Liver (tissue), 3 donors: ENCODE measurements around the gene MYO18A.

ENCODE experiments used
- GABPA ChIP-seq, 2 donors: IDR thresholded peaks in 1 of 2; conservative IDR thresholded peaks in 1 of 2; 2 replicates each; pipeline ENCODE4 v1.6.1; 2016; ENCODE audit warnings: antibody characterized with exemption in 2 of 2, mild to moderate bottlenecking in 1 of 2, moderate library complexity in 1 of 2
- JUND ChIP-seq, 2 donors: IDR thresholded peaks; 2 replicates each; pipeline ENCODE4 v1.6.1; 2016; ENCODE audit warnings: antibody characterized with exemption in 2 of 2
- SP1 ChIP-seq: IDR thresholded peaks from 2 replicates; pipeline ENCODE4 v1.6.1; 2018; ENCODE audit warnings: antibody characterized with exemption, mild to moderate bottlenecking
- TAF1 ChIP-seq: conservative IDR thresholded peaks from 2 replicates; pipeline ENCODE4 v1.6.1; 2016; ENCODE audit warnings: antibody characterized with exemption, mild to moderate bottlenecking
- TF ChIP-seq, protein P1 (sequence below): fragments of 150-350 bp; IDR thresholded peaks from 2 replicates; pipeline ENCODE4 v1.5.1; 2017; ENCODE audit warnings: improper control_type of control experiment, low read depth, low read length; ENCODE audit not compliant: missing input control
- TF ChIP-seq, protein P2 (sequence below): IDR thresholded peaks from 2 replicates; pipeline ENCODE4 v1.6.1; 2016; ENCODE audit warnings: antibody characterized with exemption
- TF ChIP-seq, protein P3 (sequence below): IDR thresholded peaks from 2 replicates; pipeline ENCODE4 v1.6.1; 2016; ENCODE audit warnings: antibody characterized with exemption
- donor health status: healthy.
- donor health status: healthy.

DNA sequence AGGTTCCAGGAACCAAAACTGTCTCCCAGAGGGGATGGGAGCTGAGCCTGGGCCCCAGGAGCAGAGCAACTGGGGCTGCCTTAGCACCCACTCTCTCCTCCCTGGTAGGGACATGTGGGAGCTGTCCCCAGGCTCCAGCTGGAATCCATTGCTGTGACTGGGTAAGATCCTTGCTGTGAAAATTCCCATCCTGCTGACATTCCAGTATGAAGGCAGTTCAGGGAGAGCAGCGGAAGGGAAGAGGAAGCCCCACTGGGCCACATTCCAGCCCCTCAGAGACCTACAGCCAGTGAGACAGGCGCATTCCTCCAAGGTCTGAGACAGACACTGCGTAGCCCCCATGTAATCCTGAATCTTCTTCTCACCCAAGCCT, 24.2 kb downstream of the MYO18A start:
- TF ChIP-seq SP1 (peak; percentile 6), TAF1 (no peak), GABPA (IDR thresholded peaks at IDR 0.05 in 1 of 2, conservative IDR thresholded peaks at IDR 0.05 in 1 of 2) (no peak), JUND (IDR thresholded peaks at IDR 0.05) (no peak)
- TF ChIP-seq, protein P1, sequence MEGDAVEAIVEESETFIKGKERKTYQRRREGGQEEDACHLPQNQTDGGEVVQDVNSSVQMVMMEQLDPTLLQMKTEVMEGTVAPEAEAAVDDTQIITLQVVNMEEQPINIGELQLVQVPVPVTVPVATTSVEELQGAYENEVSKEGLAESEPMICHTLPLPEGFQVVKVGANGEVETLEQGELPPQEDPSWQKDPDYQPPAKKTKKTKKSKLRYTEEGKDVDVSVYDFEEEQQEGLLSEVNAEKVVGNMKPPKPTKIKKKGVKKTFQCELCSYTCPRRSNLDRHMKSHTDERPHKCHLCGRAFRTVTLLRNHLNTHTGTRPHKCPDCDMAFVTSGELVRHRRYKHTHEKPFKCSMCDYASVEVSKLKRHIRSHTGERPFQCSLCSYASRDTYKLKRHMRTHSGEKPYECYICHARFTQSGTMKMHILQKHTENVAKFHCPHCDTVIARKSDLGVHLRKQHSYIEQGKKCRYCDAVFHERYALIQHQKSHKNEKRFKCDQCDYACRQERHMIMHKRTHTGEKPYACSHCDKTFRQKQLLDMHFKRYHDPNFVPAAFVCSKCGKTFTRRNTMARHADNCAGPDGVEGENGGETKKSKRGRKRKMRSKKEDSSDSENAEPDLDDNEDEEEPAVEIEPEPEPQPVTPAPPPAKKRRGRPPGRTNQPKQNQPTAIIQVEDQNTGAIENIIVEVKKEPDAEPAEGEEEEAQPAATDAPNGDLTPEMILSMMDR: no peak
- TF ChIP-seq, protein P2, sequence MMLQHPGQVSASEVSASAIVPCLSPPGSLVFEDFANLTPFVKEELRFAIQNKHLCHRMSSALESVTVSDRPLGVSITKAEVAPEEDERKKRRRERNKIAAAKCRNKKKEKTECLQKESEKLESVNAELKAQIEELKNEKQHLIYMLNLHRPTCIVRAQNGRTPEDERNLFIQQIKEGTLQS: no peak
- TF ChIP-seq, protein P3, sequence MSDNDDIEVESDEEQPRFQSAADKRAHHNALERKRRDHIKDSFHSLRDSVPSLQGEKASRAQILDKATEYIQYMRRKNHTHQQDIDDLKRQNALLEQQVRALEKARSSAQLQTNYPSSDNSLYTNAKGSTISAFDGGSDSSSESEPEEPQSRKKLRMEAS: no peak
